PFSK-1 (cell line): Measurements from ENCODE around the gene B4GALNT4.

Experiments used
- POLR2AphosphoS5 ChIP-seq: IDR thresholded peaks from 2 replicates; pipeline ENCODE4 v1.6.1; 2012; ENCODE audit warnings: low read depth, mild to moderate bottlenecking, control low read depth, low read length, moderate library complexity
- SIN3A ChIP-seq: IDR thresholded peaks from 2 replicates; pipeline ENCODE4 v1.6.1; 2012; ENCODE audit warnings: mild to moderate bottlenecking, low read length, moderate library complexity, borderline replicate concordance; ENCODE audit not compliant: insufficient read depth
- TAF1 ChIP-seq: IDR thresholded peaks from 2 replicates; pipeline ENCODE4 v1.6.1; 2012; ENCODE audit warnings: low read length, control low read depth, borderline replicate concordance; ENCODE audit not compliant: insufficient read depth

GRCh38 chr11:362642-363442 lies 6.5 kb upstream of the B4GALNT4 start:
- no peak for TF ChIP-seq POLR2AphosphoS5
- TF ChIP-seq SIN3A, result no peak
- TF ChIP-seq TAF1, result no peak
